Uterus (tissue), 2 donors: Measurements from ENCODE around the gene RBBP8NL.

Experiments
- CTCF ChIP-seq, 4 experiments: fragments of 200-600 bp in 2 of 4; fragments of 450-650 bp in 2 of 4; sonication (generic) in 2 of 4; IDR thresholded peaks; one replicate each; pipeline ENCODE4 v1.5.1; 2016 to 2019; ENCODE audit warnings: antibody characterized with exemption in 4 of 4, mild to moderate bottlenecking in 2 of 4, moderate library complexity in 1 of 4
- POLR2A ChIP-seq, 2 donors: fragments of 450-650 bp; IDR thresholded peaks; one replicate each; pipeline ENCODE4 v1.6.1; 2016; ENCODE audit warnings: antibody characterized with exemption in 2 of 2, mild to moderate bottlenecking in 1 of 2, moderate library complexity in 1 of 2

DNA sequence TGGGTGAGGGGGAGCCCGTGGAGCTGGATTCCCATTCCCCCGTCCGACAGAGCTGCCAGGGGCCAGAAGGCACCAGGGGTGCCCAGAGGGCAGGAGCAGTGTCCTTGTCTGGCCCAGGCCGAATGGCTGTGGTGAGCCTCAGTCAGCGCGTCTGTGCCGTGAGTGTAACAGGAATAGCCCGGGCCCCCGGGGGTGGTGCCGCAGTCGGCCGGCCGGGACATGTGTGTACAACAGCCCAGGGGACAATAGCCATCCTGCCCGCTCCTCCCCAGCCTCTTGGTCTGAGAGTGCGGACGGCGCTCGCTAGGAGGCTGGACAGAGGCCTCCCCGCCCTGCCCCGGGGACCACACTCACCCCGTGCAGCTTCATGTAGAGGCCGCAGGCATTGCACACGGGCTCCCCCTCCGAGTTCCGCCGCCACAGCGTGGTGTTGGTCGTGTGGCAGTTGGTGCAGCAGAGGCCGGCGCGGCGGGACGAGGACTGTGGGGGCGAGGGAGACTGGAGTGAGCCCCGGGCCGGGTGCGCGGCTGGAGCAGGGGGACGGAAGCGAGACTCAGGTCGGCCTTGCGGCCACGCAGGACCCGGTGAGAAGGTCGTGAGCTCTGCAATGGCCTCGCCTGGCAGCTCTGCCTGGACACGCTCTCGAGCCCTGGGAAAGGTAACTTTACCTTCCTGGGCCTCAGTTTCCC, 38.9 kb upstream of the RBBP8NL start:
- no peak for TF ChIP-seq POLR2A (IDR thresholded peaks at IDR 0.05)
- TF ChIP-seq CTCF (IDR thresholded peaks at IDR 0.05), result no peak
